ENCODE data around the gene KRTCAP3. TPM values are rescaled to one million over a fixed set of nuclear protein-coding genes. Genes with fewer than 3 reads are reported as not detected.

The KRTCAP3 gene
- total RNA-seq, 2 experiments from 2014 or later, result 4.2 to 4.3 TPM

DNA sequence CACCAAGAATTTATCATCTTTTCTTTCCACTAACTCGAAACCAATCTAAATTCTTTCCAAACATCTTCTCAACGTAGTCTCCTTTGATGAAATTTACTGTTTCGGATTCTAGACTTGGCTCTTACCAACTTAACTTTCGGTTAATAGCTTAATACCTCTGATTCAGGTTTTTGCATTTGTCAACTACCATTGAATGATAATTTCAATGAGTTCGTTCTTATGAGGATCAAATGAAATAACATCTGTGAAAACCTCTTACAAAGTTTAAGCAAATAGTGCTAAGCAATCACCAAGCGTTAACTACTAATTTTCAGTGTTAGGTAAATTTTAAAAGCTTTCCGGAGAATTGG is 14.3 kb upstream of the KRTCAP3 start:
- H3K27ac Mint-ChIP-seq, result peak overlapping the region; percentile 97
- no peaks in the 10 kb centered on the region for H3K27me3 Mint-ChIP-seq

DNA sequence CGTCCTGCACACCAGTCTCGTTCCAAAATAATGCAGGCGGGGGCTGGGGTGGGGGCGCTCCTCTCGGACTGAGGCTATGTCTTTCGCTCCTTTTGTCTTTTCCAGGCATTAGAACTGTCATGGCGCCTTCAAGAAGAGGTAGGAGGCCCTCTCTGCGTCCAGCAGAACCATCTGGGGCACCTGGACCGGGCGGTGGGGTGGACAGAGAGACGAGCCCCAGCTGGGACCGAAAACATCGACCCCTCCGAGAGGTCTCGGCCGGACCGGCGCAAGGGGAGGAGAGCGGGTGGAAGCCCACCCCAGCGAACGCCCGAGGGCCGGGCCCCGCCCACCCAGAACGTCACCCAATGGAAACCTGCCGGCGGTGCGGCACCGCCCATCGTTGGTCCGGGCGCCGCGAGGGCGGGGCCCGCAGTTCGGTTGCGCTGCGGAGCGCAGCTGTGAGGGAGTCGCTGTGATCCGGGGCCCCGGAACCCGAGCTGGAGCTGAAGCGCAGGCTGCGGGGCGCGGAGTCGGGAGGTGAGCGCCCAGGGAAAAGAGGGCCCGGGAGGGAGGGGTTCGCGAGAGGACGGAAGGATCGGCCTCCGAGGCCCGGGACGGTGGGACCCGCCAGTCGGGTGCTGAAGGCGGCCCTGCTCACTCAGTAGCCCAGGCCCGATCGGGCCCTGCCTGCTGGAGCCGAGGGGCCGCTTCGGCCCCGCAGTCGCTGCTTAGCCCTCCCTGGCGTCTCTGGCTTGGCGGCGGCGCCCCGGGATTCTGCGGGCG is 13.8 kb upstream of the KRTCAP3 start, which contains the start of gene NRBP1:
NRBP1 (plus strand) TSS at position 419 of the 765 bp plus-strand sequence. CDS start 4,643 bp downstream, outside the sequence.
- Mint-ChIP-seq H3K9me3 (no peaks in the 10 kb centered on the region), H3K27ac (peak within 1 kb of the TSS; percentile 97), H3K36me3 (ENCODE audit: low read depth) (peaks cover 13% of the 10 kb centered on the region), H3K4me3 (peak within 1 kb of the TSS; percentile 98), H3K4me1 (ENCODE audit: low read depth) (peaks cover 21% of the 10 kb centered on the region), H3K27me3 (no peaks in the 10 kb centered on the region)
- TF ChIP-seq, protein P1, sequence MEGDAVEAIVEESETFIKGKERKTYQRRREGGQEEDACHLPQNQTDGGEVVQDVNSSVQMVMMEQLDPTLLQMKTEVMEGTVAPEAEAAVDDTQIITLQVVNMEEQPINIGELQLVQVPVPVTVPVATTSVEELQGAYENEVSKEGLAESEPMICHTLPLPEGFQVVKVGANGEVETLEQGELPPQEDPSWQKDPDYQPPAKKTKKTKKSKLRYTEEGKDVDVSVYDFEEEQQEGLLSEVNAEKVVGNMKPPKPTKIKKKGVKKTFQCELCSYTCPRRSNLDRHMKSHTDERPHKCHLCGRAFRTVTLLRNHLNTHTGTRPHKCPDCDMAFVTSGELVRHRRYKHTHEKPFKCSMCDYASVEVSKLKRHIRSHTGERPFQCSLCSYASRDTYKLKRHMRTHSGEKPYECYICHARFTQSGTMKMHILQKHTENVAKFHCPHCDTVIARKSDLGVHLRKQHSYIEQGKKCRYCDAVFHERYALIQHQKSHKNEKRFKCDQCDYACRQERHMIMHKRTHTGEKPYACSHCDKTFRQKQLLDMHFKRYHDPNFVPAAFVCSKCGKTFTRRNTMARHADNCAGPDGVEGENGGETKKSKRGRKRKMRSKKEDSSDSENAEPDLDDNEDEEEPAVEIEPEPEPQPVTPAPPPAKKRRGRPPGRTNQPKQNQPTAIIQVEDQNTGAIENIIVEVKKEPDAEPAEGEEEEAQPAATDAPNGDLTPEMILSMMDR (IDR thresholded peaks at IDR 0.05), result no peak
- intact Hi-C loops (cut with micrococcal nuclease), result no loop called here
- CTCF ChIA-PET, result interaction anchor here (0.8 to 6.1 kb wide), 7 partner anchors 15 to 254 kb away, joined by 3 to 31 read pairs (median 3); partner anchors contain the start of genes PPM1G and ZNF513
- peak; percentile 93 for DNase-seq
- POLR2A ChIA-PET, result interaction anchor here (0.6 to 4.8 kb wide), 18 partner anchors 13 to 537 kb away, joined by 3 to 37 read pairs (median 4); partner anchors contain the start of genes GTF3C2, IFT172, PPM1G and SLC4A1AP
- peak; percentile 87 for ATAC-seq

More for the DNA sequence above, 14.3 kb upstream of the KRTCAP3 start:
- ATAC-seq, result no peak
- TF ChIP-seq, protein P1 (IDR thresholded peaks at IDR 0.05), result no peak
- ChIA-PET CTCF (interaction anchor here (0.8 to 6.1 kb wide), 5 partner anchors 15 to 255 kb away, joined by 3 to 31 read pairs (median 5); partner anchors contain the start of genes PPM1G and ZNF513), POLR2A (interaction anchor here (0.6 to 3.8 kb wide), 11 partner anchors 12 to 538 kb away, joined by 3 to 37 read pairs (median 4); partner anchors contain the start of genes IFT172, PPM1G, SLC4A1AP and SNX17)
- H3K4me1 Mint-ChIP-seq (ENCODE audit: low read depth), result peaks cover 21% of the 10 kb centered on the region
- H3K36me3 Mint-ChIP-seq (ENCODE audit: low read depth), result peaks cover 8% of the 10 kb centered on the region
- H3K4me3 Mint-ChIP-seq, result peak overlapping the region; percentile 98
- intact Hi-C loops (cut with micrococcal nuclease), result no loop called here
- no peaks in the 10 kb centered on the region for H3K9me3 Mint-ChIP-seq
- no peak for DNase-seq

DNA sequence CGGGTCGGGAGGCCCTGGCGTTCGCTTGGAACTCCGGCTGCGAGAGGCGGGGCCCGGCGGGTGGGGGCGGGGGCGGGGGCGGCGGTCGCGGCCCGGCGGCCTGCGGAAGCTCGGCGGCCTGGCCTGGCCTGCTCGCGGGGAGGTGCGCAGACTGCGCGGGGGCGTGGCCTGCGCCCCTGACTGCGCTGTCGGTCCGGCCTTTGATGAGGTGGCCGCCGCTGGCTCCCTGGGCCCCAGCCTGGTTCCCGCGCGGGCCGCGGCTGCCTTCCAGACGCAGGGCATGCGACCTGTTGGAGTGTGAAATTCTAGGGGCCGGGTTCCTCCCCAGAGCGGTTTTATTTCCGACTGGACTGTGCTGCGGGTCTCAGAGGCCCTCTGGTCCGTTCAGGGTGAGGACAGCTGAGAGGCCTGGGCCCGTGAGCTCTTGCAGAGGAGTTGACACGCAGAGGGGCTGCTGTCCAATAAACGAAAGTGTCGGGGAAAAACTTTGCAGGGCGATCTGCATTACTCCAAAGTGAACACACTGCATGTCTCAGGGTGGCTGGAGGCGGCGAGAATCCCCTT is 13.1 kb upstream of the KRTCAP3 start:
- intact Hi-C loops (cut with micrococcal nuclease), result no loop called here
- ChIA-PET POLR2A (interaction anchor here (0.6 to 4.8 kb wide), 11 partner anchors 20 to 80 kb away, joined by 3 to 37 read pairs (median 4); partner anchors contain the start of genes GTF3C2, PPM1G and ZNF513), CTCF (interaction anchor here (0.7 to 6.1 kb wide), 9 partner anchors 20 to 253 kb away, joined by 3 to 31 read pairs (median 3); partner anchors contain the start of genes EIF2B4, FNDC4, IFT172 and PPM1G)
- ATAC-seq (peak; percentile 74), DNase-seq (peak; percentile 83)
- Mint-ChIP-seq H3K27ac (peak overlapping the region; percentile 96), H3K27me3 (no peaks in the 10 kb centered on the region), H3K36me3 (ENCODE audit: low read depth) (peaks cover 19% of the 10 kb centered on the region), H3K9me3 (no peaks in the 10 kb centered on the region), H3K4me3 (peak overlapping the region; percentile 98), H3K4me1 (ENCODE audit: low read depth) (peaks cover 25% of the 10 kb centered on the region)
- TF ChIP-seq, protein P1 (IDR thresholded peaks at IDR 0.05), result no peak

DNA sequence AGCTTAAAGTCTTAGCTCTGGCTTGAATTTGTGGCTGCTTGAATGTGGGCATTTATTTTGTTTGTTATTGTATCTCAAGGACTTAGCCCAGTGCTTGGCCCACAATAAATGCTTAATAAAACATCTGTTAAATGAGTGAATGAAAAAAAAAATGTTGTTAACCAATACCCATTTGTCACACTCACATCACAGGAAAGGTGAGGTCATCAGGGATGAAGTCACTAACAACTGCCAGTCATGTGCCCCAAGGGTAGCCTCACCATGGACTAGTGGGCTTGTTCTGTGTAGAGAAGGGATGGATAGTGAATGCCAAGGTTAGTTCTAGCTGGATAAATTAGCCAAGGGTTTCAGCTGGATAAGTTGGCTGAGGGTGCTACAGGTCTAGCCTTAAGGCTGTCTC is 10.8 kb upstream of the KRTCAP3 start:
- ChIA-PET CTCF (interaction anchor here (1.1 to 6.1 kb wide), 7 partner anchors 8 to 251 kb away, joined by 3 to 31 read pairs (median 6); partner anchors contain the start of genes EIF2B4, PPM1G and ZNF513), POLR2A (interaction anchor here (0.8 to 4.8 kb wide), 10 partner anchors 8 to 197 kb away, joined by 3 to 32 read pairs (median 6); partner anchors contain the start of genes CCDC121, GPN1, GTF3C2 and MPV17)
- TF ChIP-seq, protein P1 (IDR thresholded peaks at IDR 0.05), result no peak
- peak overlapping the region; percentile 96 for H3K27ac Mint-ChIP-seq
- peaks cover 25% of the 10 kb centered on the region for H3K4me1 Mint-ChIP-seq (ENCODE audit: low read depth)
- intact Hi-C loops (cut with micrococcal nuclease), result no loop called here
- DNase-seq (peak; percentile 64), ATAC-seq (peak; percentile 25)
- no peaks in the 10 kb centered on the region for H3K9me3 Mint-ChIP-seq
- no peaks in the 10 kb centered on the region for H3K27me3 Mint-ChIP-seq
- peak overlapping the region; percentile 53 for H3K4me3 Mint-ChIP-seq
- peaks cover 40% of the 10 kb centered on the region for H3K36me3 Mint-ChIP-seq (ENCODE audit: low read depth)
